Body of pancreas (tissue), 4 donors: ENCODE results near the gene DNAJC30. TPM values are rescaled to one million over a fixed set of nuclear protein-coding genes. Genes with fewer than 3 reads are reported as not detected.
A peak's percentile ranks its signal among the peaks of the same experiment; 100 is the strongest.

Experiments used
- ATAC-seq: fragments of 150-250 bp; one replicate; pipeline ENCODE4 v1.9.1; 2016
- DNase-seq, 4 donors: peaks; one replicate each; pipeline ENCODE4 v3.0.0-alpha.2; 2019
- H3K27ac ChIP-seq, 4 donors: fragments of 200-600 bp; sonication (generic); 1 replicate in 3 of 4; 2 replicates in 1 of 4; pipeline versions ENCODE4 v1.5.1 to v1.6.1; 2016 to 2019; ENCODE audit warnings: mild to moderate bottlenecking in 1 of 4, mixed read lengths in 1 of 4, moderate library complexity in 1 of 4
- H3K27me3 ChIP-seq, 2 donors: fragments of 200-600 bp; sonication (generic); one replicate each; pipeline ENCODE4 v1.6.0; 2016; ENCODE audit warnings: mild to moderate bottlenecking in 1 of 2
- H3K36me3 ChIP-seq, 2 donors: fragments of 200-600 bp; sonication (generic); replicated peaks in 1 of 2; 2 replicates each; pipeline ENCODE4 v1.5.1; 2016; ENCODE audit warnings: low read depth in 2 of 2; ENCODE audit not compliant: insufficient read depth in 1 of 2
- H3K4me1 ChIP-seq: fragments of 200-600 bp; sonication (generic); one replicate; pipeline ENCODE4 v1.6.0; 2016
- H3K4me3 ChIP-seq, 2 donors: fragments of 200-600 bp; sonication (generic); 1 replicate in 1 of 2; 2 replicates in 1 of 2; pipeline ENCODE4 v1.5.1; 2016 to 2019
- H3K9me3 ChIP-seq, 3 donors: fragments of 200-600 bp; sonication (generic); 1 replicate in 2 of 3; 2 replicates in 1 of 3; pipeline ENCODE4 v1.5.1; 2016
- POLR2A ChIP-seq, 3 donors: fragments of 450-650 bp; IDR thresholded peaks; one replicate each; pipeline ENCODE4 v1.6.1; 2016; ENCODE audit warnings: antibody characterized with exemption in 3 of 3, mild to moderate bottlenecking in 2 of 3
- WGBS, 2 donors: methylation state at CpG; one replicate each; pipeline ENCODE4 v1.1.5; 2017; 5-methylcytosine and 5-hydroxymethylcytosine counted together
- intact Hi-C: fragments of 100-400 bp; cut with DNase I; formaldehyde crosslinking; loops from one replicate; pipeline ENCODE4 v1.15.1; 2023
- total RNA-seq, 2 donors: library from RNA; depleted of rRNA; stranded (reverse); fragments of >200 nt; gene quantifications; one replicate each; pipeline ENCODE4 v1.1.0, GENCODE V29; 2016
- TF ChIP-seq, protein P1 (sequence below), 7 experiments: fragments of 450-650 bp in 4 of 7; fragments of 200-600 bp in 3 of 7; sonication (generic) in 3 of 7; IDR thresholded peaks; one replicate each; pipeline ENCODE4 v1.5.1; 2016 to 2019; ENCODE audit warnings: antibody characterized with exemption in 7 of 7

DNAJC30 gene
- total RNA-seq, 2 donors from 2014 or later: 3.6 to 5.6 TPM

DNA sequence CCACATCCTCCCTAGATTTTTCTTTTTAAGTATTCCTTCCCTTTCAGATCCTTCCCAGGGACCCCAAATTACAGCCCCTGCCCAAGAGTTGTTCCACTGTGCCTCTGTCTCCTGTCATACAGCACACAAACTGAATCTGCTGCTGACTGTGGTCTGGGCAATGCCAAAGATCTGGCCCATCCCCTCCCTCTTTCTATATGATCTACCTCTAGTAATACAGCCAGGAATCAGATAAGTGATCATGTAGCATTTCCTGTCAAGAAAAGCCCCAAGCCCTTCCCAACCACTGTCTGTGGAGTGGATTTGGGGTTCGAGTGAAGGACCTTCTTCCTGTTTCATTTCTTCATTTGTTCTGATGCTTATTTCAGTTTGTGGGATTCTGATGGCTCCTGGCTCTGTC, 29.5 kb upstream of the DNAJC30 start:
- Histone ChIP-seq H3K27ac (no peak overlapping the region), H3K36me3 (no peaks in the 10 kb centered on the region), H3K4me1 (peaks cover under 1% of the 10 kb centered on the region), H3K27me3 (no peaks in the 10 kb centered on the region), H3K4me3 (no peak overlapping the region), H3K9me3 (no peaks in the 10 kb centered on the region)
- intact Hi-C loops: no loop called here
- no peak for ATAC-seq
- no peak for TF ChIP-seq POLR2A (IDR thresholded peaks at IDR 0.05)
- TF ChIP-seq, protein P1, sequence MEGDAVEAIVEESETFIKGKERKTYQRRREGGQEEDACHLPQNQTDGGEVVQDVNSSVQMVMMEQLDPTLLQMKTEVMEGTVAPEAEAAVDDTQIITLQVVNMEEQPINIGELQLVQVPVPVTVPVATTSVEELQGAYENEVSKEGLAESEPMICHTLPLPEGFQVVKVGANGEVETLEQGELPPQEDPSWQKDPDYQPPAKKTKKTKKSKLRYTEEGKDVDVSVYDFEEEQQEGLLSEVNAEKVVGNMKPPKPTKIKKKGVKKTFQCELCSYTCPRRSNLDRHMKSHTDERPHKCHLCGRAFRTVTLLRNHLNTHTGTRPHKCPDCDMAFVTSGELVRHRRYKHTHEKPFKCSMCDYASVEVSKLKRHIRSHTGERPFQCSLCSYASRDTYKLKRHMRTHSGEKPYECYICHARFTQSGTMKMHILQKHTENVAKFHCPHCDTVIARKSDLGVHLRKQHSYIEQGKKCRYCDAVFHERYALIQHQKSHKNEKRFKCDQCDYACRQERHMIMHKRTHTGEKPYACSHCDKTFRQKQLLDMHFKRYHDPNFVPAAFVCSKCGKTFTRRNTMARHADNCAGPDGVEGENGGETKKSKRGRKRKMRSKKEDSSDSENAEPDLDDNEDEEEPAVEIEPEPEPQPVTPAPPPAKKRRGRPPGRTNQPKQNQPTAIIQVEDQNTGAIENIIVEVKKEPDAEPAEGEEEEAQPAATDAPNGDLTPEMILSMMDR (IDR thresholded peaks at IDR 0.05): no peak
- no peak for DNase-seq
- 56 to 79% methylated on average over 1 of the region's 1 CpG for WGBS, 2 donors

DNA sequence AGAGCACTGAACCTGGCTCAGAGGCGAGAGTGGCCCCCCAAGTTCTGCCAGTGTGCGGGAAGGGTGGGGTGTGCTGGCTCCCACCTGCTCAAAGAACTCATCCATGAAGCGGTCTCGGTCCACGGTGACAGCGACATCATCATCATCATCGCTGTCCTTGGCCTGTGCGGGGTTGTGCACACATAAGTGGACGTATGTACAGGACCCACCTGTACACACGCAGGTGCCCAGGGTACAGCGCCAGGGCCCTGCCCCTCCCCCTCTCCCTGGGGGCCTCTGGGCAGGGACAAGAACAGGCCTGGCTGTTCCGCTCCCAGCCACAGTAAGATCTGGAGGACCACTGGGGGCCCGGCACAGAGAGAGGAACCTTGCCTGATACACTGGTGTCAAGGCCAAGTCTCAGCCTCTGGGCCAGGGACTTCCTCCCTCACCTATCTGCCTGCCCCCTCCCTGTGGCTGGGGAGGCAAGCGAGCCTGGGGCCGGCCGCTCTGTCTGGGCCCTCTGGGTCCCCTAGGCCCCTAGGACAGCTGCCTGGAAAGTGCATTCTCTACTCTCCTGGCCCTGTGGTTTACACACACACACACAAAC, 25.8 kb upstream of the DNAJC30 start:
- intact Hi-C loops: no loop called here
- 87 to 92% methylated on average over 10 to 16 of the region's 16 CpGs for WGBS, 2 donors
- TF ChIP-seq, protein P1 (IDR thresholded peaks at IDR 0.05): no peak
- no peak for TF ChIP-seq POLR2A (IDR thresholded peaks at IDR 0.05)
- no peak overlapping the region for H3K4me3 ChIP-seq
- H3K36me3 ChIP-seq: no peaks in the 10 kb centered on the region
- no peaks in the 10 kb centered on the region for H3K4me1 ChIP-seq
- H3K27me3 ChIP-seq: no peaks in the 10 kb centered on the region
- no peaks in the 10 kb centered on the region for H3K9me3 ChIP-seq
- H3K27ac ChIP-seq: no peak overlapping the region
- ATAC-seq (no peak), DNase-seq (no peak)

DNA sequence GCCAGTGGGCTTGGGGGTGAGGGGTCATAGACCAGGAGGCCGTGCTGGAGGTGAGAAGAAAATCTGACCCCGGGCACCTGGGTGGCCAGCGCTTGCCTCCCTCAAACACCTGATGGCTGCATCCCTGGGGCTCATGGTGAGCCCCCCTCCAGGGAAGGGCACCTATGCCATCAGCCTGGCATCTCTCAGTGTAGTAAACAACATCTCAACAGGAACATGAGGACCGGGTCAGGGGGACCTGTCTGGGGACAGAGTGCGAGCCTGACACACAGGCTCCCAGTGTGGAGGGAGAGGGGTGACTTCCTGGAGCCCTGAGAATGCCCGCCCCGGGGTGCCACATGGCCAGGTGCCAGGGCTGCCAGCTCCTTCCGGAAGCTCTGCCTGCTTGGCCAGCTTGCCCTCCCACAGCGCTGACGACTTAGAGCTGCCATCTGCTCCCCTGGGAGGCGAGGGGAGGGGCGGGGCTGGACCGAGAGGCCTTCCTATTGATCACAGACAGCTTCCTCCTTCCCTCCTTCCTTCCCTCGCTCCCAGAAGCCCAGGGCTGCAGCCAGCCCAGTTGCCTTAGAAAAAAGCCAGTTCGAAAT, 23.9 kb upstream of the DNAJC30 start:
- Histone ChIP-seq H3K27me3 (no peaks in the 10 kb centered on the region), H3K9me3 (no peaks in the 10 kb centered on the region), H3K4me1 (no peaks in the 10 kb centered on the region), H3K4me3 (no peak overlapping the region), H3K36me3 (no peaks in the 10 kb centered on the region), H3K27ac (peak overlapping the region; percentile 49 to 73 (median 70))
- intact Hi-C loops: no loop called here
- ATAC-seq: peak; percentile 80
- peak; percentile 75 to 89 (median 85) for DNase-seq
- TF ChIP-seq POLR2A (IDR thresholded peaks at IDR 0.05): peak; percentile 17 to 39 (median 19)
- TF ChIP-seq, protein P1 (IDR thresholded peaks at IDR 0.05): no peak
- 56 to 67% methylated on average over 8 to 15 of the region's 15 CpGs for WGBS, 2 donors

DNA sequence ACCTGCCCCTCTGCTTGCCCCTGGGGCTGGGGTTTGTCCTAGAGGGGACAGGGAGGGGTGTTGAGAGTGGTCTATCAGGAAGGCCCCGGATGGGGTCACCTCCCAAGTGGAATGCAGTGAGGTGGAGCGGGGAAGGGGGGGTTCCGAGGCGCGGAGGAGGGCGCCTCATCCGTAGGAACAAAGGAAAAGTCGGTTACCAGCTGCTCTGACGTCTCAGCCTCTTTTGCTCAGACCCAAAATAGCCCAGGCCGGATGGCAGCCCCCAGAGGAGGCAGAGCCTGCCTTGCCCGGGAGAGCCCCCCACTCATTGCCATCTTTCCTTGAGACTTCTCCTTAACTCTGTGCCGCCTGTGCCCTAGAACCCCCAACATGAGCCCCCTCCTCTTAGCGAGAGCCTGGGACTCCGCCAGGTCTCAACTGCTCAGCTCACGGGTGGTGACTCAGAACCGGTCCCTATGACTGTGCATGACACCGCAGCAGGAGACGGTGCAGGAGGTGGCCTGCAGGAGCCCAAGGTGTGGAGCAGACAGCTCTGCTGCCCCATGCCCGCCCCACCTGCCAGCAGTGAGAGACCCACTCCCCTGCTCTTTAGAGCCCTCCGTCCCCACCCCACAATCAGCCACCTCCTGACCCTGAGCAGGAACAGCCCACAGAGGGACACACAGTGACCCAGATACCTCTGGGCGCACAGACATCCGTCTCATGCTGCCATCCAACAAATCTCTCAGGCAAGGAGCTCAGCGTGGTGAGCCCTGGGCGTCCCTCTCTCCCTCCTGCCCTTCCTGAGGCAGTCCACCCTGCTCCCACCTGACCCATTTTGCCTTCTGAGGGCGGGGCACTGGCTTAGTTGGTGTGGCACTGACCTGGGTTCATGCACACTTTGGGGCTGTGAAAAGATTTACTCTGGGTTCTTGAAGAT, 23.1 kb upstream of the DNAJC30 start:
- Histone ChIP-seq H3K4me3 (no peak overlapping the region), H3K36me3 (no peaks in the 10 kb centered on the region), H3K9me3 (no peaks in the 10 kb centered on the region), H3K27me3 (no peaks in the 10 kb centered on the region), H3K27ac (peak overlapping the region; percentile 49 to 73 (median 70)), H3K4me1 (no peaks in the 10 kb centered on the region)
- intact Hi-C loops: no loop called here
- no peak for DNase-seq
- WGBS, 2 donors: 77 to 84% methylated on average over 20 to 24 of the region's 25 CpGs
- ATAC-seq: no peak
- TF ChIP-seq POLR2A (IDR thresholded peaks at IDR 0.05): no peak
- TF ChIP-seq, protein P1 (IDR thresholded peaks at IDR 0.05): no peak
